SK-N-SH (cell line): ENCODE results near the gene NUP205. TPM values are rescaled to one million over a fixed set of nuclear protein-coding genes. Genes with fewer than 3 reads are reported as not detected.

Experiments used
- CTCF ChIA-PET: fragments of 300-600, 350-600 bp; formaldehyde crosslinking; extraction: SDS; loops from one replicate; lab custom pipeline; 2021; lab: Yijun Ruan, JAX
- POLR2A ChIA-PET: fragments of 350-600 bp; sonication (Branson Sonifier 250); formaldehyde crosslinking; extraction: SDS; loops from one replicate; lab custom pipeline; 2020; ENCODE audit warnings: antibody characterized with exemption, inconsistent platforms; lab: Yijun Ruan, JAX
- DNase-seq: peaks from one replicate; pipeline ENCODE4 v3.0.0; 2012
- H2AFZ ChIP-seq: fragments of 200-600 bp; sonication (generic); 2 replicates; pipeline ENCODE4 v1.8.1; 2016; ENCODE audit warnings: antibody characterized with exemption, mild to moderate bottlenecking, low read depth
- H3F3A ChIP-seq: fragments of 200-600 bp; sonication (generic); replicated peaks from 2 replicates; pipeline ENCODE3; 2016; ENCODE audit warnings: antibody characterized with exemption, mild to moderate bottlenecking; ENCODE audit not compliant: insufficient read depth
- H3K27ac ChIP-seq, 2 experiments: fragments of 200-500 bp in 1 of 2; fragments of 200-600 bp in 1 of 2; sonication (Bioruptor generic) in 1 of 2; sonication (generic), shearing (Covaris generic) in 1 of 2; 2 replicates each; pipeline versions ENCODE4 v1.5.1 to v1.6.1; 2014 to 2016; ENCODE audit warnings: low read depth in 2 of 2, inconsistent platforms in 1 of 2, low read length in 1 of 2, mild to moderate bottlenecking in 1 of 2, mixed read lengths in 1 of 2
- H3K27me3 ChIP-seq: fragments of 200-600 bp; sonication (generic), shearing (Covaris generic); 2 replicates; pipeline ENCODE4 v1.6.1; 2016; ENCODE audit warnings: mixed run types; ENCODE audit not compliant: insufficient read depth
- H3K36me3 ChIP-seq, 2 experiments: fragments of 200-500 bp in 1 of 2; fragments of 200-600 bp in 1 of 2; sonication (Bioruptor generic) in 1 of 2; sonication (generic) in 1 of 2; replicated peaks in 1 of 2; 2 replicates each; pipeline versions ENCODE3 to v1.5.1; 2014 to 2016; ENCODE audit warnings: low read length in 1 of 2, mild to moderate bottlenecking in 1 of 2; ENCODE audit not compliant: insufficient read depth in 2 of 2, control insufficient read depth in 1 of 2
- H3K4me1 ChIP-seq, 2 experiments: fragments of 200-500 bp in 1 of 2; fragments of 200-600 bp in 1 of 2; sonication (Bioruptor generic) in 1 of 2; sonication (generic), shearing (Covaris generic) in 1 of 2; 2 replicates each; pipeline versions ENCODE4 v1.5.1 to v1.6.1; 2014 to 2016; ENCODE audit warnings: low read depth in 1 of 2, low read length in 1 of 2, mixed run types in 1 of 2; ENCODE audit not compliant: insufficient read depth in 2 of 2, control insufficient read depth in 1 of 2
- H3K4me2 ChIP-seq: fragments of 200-600 bp; sonication (generic), shearing (Covaris generic); 2 replicates; pipeline ENCODE4 v1.6.1; 2017; ENCODE audit warnings: mixed run types
- H3K4me3 ChIP-seq, 2 experiments: fragments of 200-500 bp in 1 of 2; fragments of 200-600 bp in 1 of 2; sonication (Bioruptor generic) in 1 of 2; sonication (generic), shearing (Covaris generic) in 1 of 2; 2 replicates each; pipeline versions ENCODE4 v1.5.1 to v1.8.1; 2014 to 2016; ENCODE audit warnings: low read depth in 2 of 2, inconsistent platforms in 1 of 2, low read length in 1 of 2, mild to moderate bottlenecking in 1 of 2, mixed read lengths in 1 of 2, moderate library complexity in 1 of 2
- H3K79me2 ChIP-seq: fragments of 200-600 bp; sonication (generic); 2 replicates; pipeline ENCODE4 v1.8.1; 2017; ENCODE audit warnings: mild to moderate bottlenecking; ENCODE audit not compliant: insufficient read depth
- H3K9ac ChIP-seq: fragments of 200-600 bp; sonication (generic); 2 replicates; pipeline ENCODE4 v1.6.1; 2017; ENCODE audit warnings: mixed run types
- H3K9me2 ChIP-seq: fragments of 200-600 bp; sonication (generic); 2 replicates; pipeline ENCODE4 v1.6.1; 2017; ENCODE audit warnings: mixed run types
- H3K9me3 ChIP-seq: fragments of 200-600 bp; sonication (generic); 2 replicates; pipeline ENCODE4 v1.6.1; 2017; ENCODE audit warnings: mixed run types, mild to moderate bottlenecking, moderate library complexity
- H4K20me1 ChIP-seq: fragments of 200-600 bp; sonication (generic); 2 replicates; pipeline ENCODE4 v1.6.1; 2017; ENCODE audit warnings: mild to moderate bottlenecking, mixed run types; ENCODE audit not compliant: insufficient read depth
- CTCF ChIP-seq: fragments of 200-600 bp; sonication (generic); IDR thresholded peaks from 2 replicates; pipeline ENCODE4 v1.6.1; 2017; ENCODE audit warnings: antibody characterized with exemption, mild to moderate bottlenecking, moderate library complexity
- ELF1 ChIP-seq: IDR thresholded peaks from 2 replicates; pipeline ENCODE4 v1.4.0; 2012
- EP300 ChIP-seq, 2 experiments: IDR thresholded peaks; 2 replicates each; pipeline versions ENCODE4 v1.4.0 to v1.6.1; 2012; ENCODE audit warnings: borderline replicate concordance in 1 of 2, low read depth in 1 of 2, low read length in 1 of 2
- EZH2phosphoT487 ChIP-seq: fragments of 200-600 bp; sonication (generic); IDR thresholded peaks from 2 replicates; pipeline ENCODE4 v1.6.1; 2017; ENCODE audit warnings: low read depth, mixed run types, mild to moderate bottlenecking, antibody characterized with exemption, moderate library complexity, borderline replicate concordance
- FOSL2 ChIP-seq: IDR thresholded peaks from 2 replicates; pipeline ENCODE4 v1.4.0; 2012; ENCODE audit warnings: low read depth, mild to moderate bottlenecking, moderate library complexity, borderline replicate concordance
- FOXJ3 ChIP-seq: sonication (generic); formaldehyde crosslinking; IDR thresholded peaks from 2 replicates; pipeline ENCODE4 v1.5.1; 2020; ENCODE audit warnings: mild to moderate bottlenecking, missing genetic modification reagents
- FOXM1 ChIP-seq: IDR thresholded peaks from 2 replicates; pipeline ENCODE4 v1.4.0; 2012; ENCODE audit warnings: low read depth, mild to moderate bottlenecking
- GATA2 ChIP-seq: sonication (generic); formaldehyde crosslinking; IDR thresholded peaks from 2 replicates; pipeline ENCODE4 v1.5.0; 2020; ENCODE audit warnings: mild to moderate bottlenecking, missing genetic modification reagents
- JUND ChIP-seq: IDR thresholded peaks from 2 replicates; pipeline ENCODE4 v1.4.0; 2012
- NFIC ChIP-seq: IDR thresholded peaks from 2 replicates; pipeline ENCODE4 v1.4.0; 2012; ENCODE audit warnings: borderline replicate concordance
- NRF1 ChIP-seq: IDR thresholded peaks from 2 replicates; pipeline ENCODE4 v1.6.1; 2012; ENCODE audit warnings: low read depth, mild to moderate bottlenecking, low read length
- POLR2AphosphoS5 ChIP-seq: IDR thresholded peaks from 2 replicates; pipeline ENCODE4 v1.6.1; 2012; ENCODE audit warnings: low read depth, low read length
- RAD21 ChIP-seq: IDR thresholded peaks from 2 replicates; pipeline ENCODE4 v1.6.1; 2012; ENCODE audit warnings: mild to moderate bottlenecking, low read length
- REST ChIP-seq: IDR thresholded peaks from 2 replicates; pipeline ENCODE4 v1.6.1; 2012; ENCODE audit warnings: mild to moderate bottlenecking, low read depth, low read length, moderate library complexity
- TCF12 ChIP-seq: IDR thresholded peaks from 2 replicates; pipeline ENCODE4 v1.4.0; 2012
- USF1 ChIP-seq: IDR thresholded peaks from 2 replicates; pipeline ENCODE4 v1.4.0; 2012; ENCODE audit warnings: low read depth, borderline replicate concordance
- ZBTB33 ChIP-seq: IDR thresholded peaks from 2 replicates; pipeline ENCODE4 v1.4.0; 2012; ENCODE audit warnings: low read depth, borderline replicate concordance
- WGBS: methylation state at CpG from one replicate; pipeline ENCODE4 v1.1.6; 2017; ENCODE audit warnings: low lambda C conversion rate; 5-methylcytosine and 5-hydroxymethylcytosine counted together
- polyA plus RNA-seq, 3 experiments: library from polyadenylated mRNA; depleted of rRNA; stranded (reverse); fragments of >200 nt; gene quantifications; 2 replicates each; pipeline ENCODE4 v1.2.3, GENCODE V29; 2012
- TF ChIP-seq, protein P1 (sequence below): IDR thresholded peaks from 2 replicates; pipeline ENCODE4; 2012
- TF ChIP-seq, protein P2 (sequence below): fragments of 150-350 bp; IDR thresholded peaks from 2 replicates; pipeline ENCODE4 v1.6.1; 2017; ENCODE audit warnings: antibody characterized with exemption, low read length, low read depth, borderline replicate concordance
- TF ChIP-seq, protein P3 (sequence below): IDR thresholded peaks from 2 replicates; pipeline ENCODE4 v1.4.0; 2012; ENCODE audit warnings: low read depth

NUP205 gene
- polyA plus RNA-seq, 1 of the 3 experiments (the other 2 are of a cell fraction), result 48.2 TPM

DNA sequence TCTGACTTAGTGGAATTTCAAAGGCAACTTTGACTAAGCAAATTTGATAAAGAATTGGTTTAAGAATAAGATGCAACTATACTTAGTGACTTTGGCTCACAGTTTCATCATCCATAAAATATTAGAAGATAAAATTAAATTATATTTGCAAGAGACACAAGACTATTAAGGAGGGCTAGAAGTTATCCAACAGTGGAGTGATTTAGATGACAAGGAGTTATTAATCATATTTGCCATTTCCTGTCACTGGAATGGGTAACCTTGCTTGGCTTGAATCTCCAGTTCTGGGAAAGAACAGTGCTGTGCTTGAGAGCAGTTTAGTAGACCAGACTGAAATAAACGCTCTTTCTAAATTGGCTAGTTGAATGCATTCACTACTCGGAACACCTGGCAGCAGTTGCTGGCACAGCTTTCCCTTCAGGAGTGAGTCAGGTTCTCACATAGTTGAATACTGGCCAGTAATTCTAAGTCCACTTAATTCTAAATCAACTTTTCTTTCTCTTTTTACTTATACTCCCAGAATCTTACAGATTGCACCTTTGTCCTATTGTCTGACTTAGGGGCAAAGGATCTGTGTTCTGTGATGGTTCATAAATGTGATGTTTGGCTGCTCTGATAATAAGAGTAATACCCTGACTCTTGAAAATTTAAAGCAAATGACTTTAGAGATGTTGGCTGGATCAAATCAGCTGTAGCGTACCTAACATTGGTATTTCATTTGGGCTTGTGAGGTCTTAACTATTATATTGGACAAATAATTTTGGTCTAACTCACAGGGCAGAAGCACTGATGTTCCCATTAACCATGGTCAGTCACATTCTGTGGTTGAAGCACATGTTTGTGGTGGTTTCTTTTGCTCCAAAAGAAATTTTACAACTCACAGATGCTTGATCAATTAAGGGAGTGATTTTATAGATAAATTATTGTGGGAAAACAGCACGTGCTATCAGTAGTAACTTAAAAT lies 121.2 kb downstream of the NUP205 start:
- peaks cover 8% of the 10 kb centered on the region for H4K20me1 ChIP-seq
- no peak for DNase-seq
- H3K27ac ChIP-seq, result peak overlapping the region; percentile 65
- H3K36me3 ChIP-seq, result peaks cover 32% of the 10 kb centered on the region in 2 experiments
- no peaks in the 10 kb centered on the region for H3K27me3 ChIP-seq
- peak overlapping the region; percentile 9; the same call in 1 of the 2 replicates for H3K9ac ChIP-seq
- H3K4me1 ChIP-seq, result peaks cover 30 to 32% of the 10 kb centered on the region in 2 experiments
- peaks cover 98% of the 10 kb centered on the region for H3K79me2 ChIP-seq
- peak overlapping the region; percentile 11; the same call in 1 of the 2 replicates for H3K4me2 ChIP-seq
- ChIA-PET CTCF (interaction anchor here (0.5 to 1.8 kb wide), 3 partner anchors 32 to 1315 kb away, joined by 3 to 5 read pairs (median 4); no protein-coding TSS in a partner anchor), POLR2A (no interaction called here)
- TF ChIP-seq RAD21 (no peak), FOXM1 (0 out of 2 replicates have a peak, but pooled peaks have one; percentile 30), TCF12 (peak; percentile 87), POLR2AphosphoS5 (peak; percentile 41; the same call in 1 of the 2 replicates), NFIC (peak; percentile 96), NRF1 (no peak), ELF1 (no peak), USF1 (peak; percentile 28; the same call in 1 of the 2 replicates), CTCF (no peak), REST (0 out of 2 replicates have a peak, but pooled peaks have one; percentile 7), FOSL2 (peak; percentile 66), FOXJ3 (CRISPR knock-in tag) (no peak), EP300 (IDR thresholded peaks at IDR 0.05; ENCODE audit: borderline replicate concordance in 1 of 2, low read depth in 1 of 2, low read length in 1 of 2) (peak; percentile 55 to 70; a peak in 3 of 4 replicates), GATA2 (CRISPR knock-in tag) (no peak), ZBTB33 (0 out of 2 replicates have a peak, but pooled peaks have one; percentile 19), JUND (peak; percentile 34; the same call in 1 of the 2 replicates), EZH2phosphoT487 (no peak)
- TF ChIP-seq, protein P1, sequence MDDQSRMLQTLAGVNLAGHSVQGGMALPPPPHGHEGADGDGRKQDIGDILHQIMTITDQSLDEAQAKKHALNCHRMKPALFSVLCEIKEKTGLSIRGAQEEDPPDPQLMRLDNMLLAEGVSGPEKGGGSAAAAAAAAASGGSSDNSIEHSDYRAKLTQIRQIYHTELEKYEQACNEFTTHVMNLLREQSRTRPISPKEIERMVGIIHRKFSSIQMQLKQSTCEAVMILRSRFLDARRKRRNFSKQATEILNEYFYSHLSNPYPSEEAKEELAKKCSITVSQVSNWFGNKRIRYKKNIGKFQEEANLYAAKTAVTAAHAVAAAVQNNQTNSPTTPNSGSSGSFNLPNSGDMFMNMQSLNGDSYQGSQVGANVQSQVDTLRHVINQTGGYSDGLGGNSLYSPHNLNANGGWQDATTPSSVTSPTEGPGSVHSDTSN, result peak; percentile 94
- TF ChIP-seq, protein P2, sequence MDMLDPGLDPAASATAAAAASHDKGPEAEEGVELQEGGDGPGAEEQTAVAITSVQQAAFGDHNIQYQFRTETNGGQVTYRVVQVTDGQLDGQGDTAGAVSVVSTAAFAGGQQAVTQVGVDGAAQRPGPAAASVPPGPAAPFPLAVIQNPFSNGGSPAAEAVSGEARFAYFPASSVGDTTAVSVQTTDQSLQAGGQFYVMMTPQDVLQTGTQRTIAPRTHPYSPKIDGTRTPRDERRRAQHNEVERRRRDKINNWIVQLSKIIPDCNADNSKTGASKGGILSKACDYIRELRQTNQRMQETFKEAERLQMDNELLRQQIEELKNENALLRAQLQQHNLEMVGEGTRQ, result no peak
- TF ChIP-seq, protein P3, sequence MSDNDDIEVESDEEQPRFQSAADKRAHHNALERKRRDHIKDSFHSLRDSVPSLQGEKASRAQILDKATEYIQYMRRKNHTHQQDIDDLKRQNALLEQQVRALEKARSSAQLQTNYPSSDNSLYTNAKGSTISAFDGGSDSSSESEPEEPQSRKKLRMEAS, result no peak; the same call in 1 of the 2 replicates
- TF ChIP-seq, all 33 proteins: peak for 11
- Histone ChIP-seq H3K4me3 (no peak overlapping the region), H2AFZ (no peak overlapping the region), H3K9me2 (no peaks in the 10 kb centered on the region), H3K9me3 (no peaks in the 10 kb centered on the region), H3F3A (peaks cover 22% of the 10 kb centered on the region)
- 34% methylated on average over 4 of the region's 4 CpGs for WGBS
